Fibroblast of lung (primary cell): ENCODE results near the gene ABCB9. TPM values are rescaled to one million over a fixed set of nuclear protein-coding genes. Genes with fewer than 3 reads are reported as not detected.
A peak's percentile ranks its signal among the peaks of the same experiment; 100 is the strongest.

Experiments
- DNase-seq, 2 donors: peaks; one replicate each; pipeline versions ENCODE4 v3.0.0 to v3.0.0-alpha.2; 2010; ENCODE audit warnings: low read depth in 2 of 2
- H2AFZ ChIP-seq: 2 replicates; pipeline ENCODE4 v1.5.1; 2012; ENCODE audit warnings: low read length, control low read depth, inconsistent platforms
- H3K27ac ChIP-seq: 2 replicates; pipeline ENCODE4 v1.5.1; 2011; ENCODE audit warnings: low read length, control low read depth; ENCODE audit not compliant: insufficient read depth
- H3K27me3 ChIP-seq: 2 replicates; pipeline ENCODE4 v1.5.1; 2011; ENCODE audit warnings: mild to moderate bottlenecking, low read length; ENCODE audit not compliant: control insufficient read depth, insufficient read depth
- H3K36me3 ChIP-seq: 2 replicates; pipeline ENCODE4 v1.5.1; 2011; ENCODE audit warnings: low read length; ENCODE audit not compliant: control insufficient read depth, insufficient read depth
- H3K4me1 ChIP-seq: 2 replicates; pipeline ENCODE4 v1.5.1; 2011; ENCODE audit warnings: low read length; ENCODE audit not compliant: control insufficient read depth, insufficient read depth; ENCODE audit errors: extremely low read depth
- H3K4me2 ChIP-seq: 2 replicates; pipeline ENCODE4 v1.5.1; 2011; ENCODE audit warnings: low read length, control low read depth; ENCODE audit not compliant: insufficient read depth; ENCODE audit errors: extremely low read depth
- H3K4me3 ChIP-seq, 4 experiments: fragments of 200-600 bp in 1 of 4; sonication (generic) in 1 of 4; replicated peaks in 1 of 4; 2 replicates each; pipeline ENCODE4 v1.5.1; 2011 to 2016; ENCODE audit warnings: low read length in 4 of 4, low read depth in 3 of 4, mild to moderate bottlenecking in 3 of 4, control low read depth in 2 of 4, inconsistent platforms in 1 of 4, mixed read lengths in 1 of 4; ENCODE audit not compliant: insufficient read depth in 1 of 4; ENCODE audit errors: control extremely low read depth in 1 of 4
- H3K79me2 ChIP-seq: 2 replicates; pipeline ENCODE4 v1.5.1; 2012; ENCODE audit warnings: mild to moderate bottlenecking, low read length, inconsistent platforms; ENCODE audit not compliant: control insufficient read depth, insufficient read depth
- H3K9ac ChIP-seq: 2 replicates; pipeline ENCODE4 v1.5.1; 2011; ENCODE audit warnings: mild to moderate bottlenecking, low read length, control low read depth; ENCODE audit not compliant: insufficient read depth
- H3K9me3 ChIP-seq: 2 replicates; pipeline ENCODE4 v1.5.1; 2012; ENCODE audit warnings: low read depth, low read length; ENCODE audit not compliant: control insufficient read depth, insufficient read depth
- H4K20me1 ChIP-seq: 2 replicates; pipeline ENCODE4 v1.5.1; 2011; ENCODE audit warnings: low read length; ENCODE audit not compliant: control insufficient read depth, insufficient read depth; ENCODE audit errors: extremely low read depth
- CTCF ChIP-seq, 2 donors: IDR thresholded peaks in 1 of 2; conservative IDR thresholded peaks in 1 of 2; 1 replicate in 1 of 2; 2 replicates in 1 of 2; pipeline ENCODE4 v1.5.1; 2011 to 2012; ENCODE audit warnings: low read length in 2 of 2, control low read depth in 1 of 2, inconsistent platforms in 1 of 2, low read depth in 1 of 2, mild to moderate bottlenecking in 1 of 2
- EZH2 ChIP-seq: IDR thresholded peaks from 2 replicates; pipeline ENCODE4 v1.5.1; 2012; ENCODE audit warnings: low read length, control low read depth, mild to moderate bottlenecking; ENCODE audit errors: missing control alignments
- polyA plus RNA-seq, 2 donors: library from polyadenylated mRNA; depleted of rRNA in 1 of 2; stranded (reverse) in 1 of 2; unstranded in 1 of 2; fragments of >200 nt; gene quantifications; 2 replicates each; pipeline ENCODE4 v1.2.1, GENCODE V29; 2011 to 2012; ENCODE audit warnings: missing spikeins in 1 of 2
- total RNA-seq: library from RNA; depleted of rRNA; stranded (reverse); fragments of >200 nt; gene quantifications from 2 replicates; pipeline ENCODE4 v1.2.1, GENCODE V29; 2014

Gene ABCB9
- total and polyA plus RNA-seq, 2 donors (not counting 1 experiment from before 2014, with no cell fraction given), result 3.8 to 6.3 TPM

DNA sequence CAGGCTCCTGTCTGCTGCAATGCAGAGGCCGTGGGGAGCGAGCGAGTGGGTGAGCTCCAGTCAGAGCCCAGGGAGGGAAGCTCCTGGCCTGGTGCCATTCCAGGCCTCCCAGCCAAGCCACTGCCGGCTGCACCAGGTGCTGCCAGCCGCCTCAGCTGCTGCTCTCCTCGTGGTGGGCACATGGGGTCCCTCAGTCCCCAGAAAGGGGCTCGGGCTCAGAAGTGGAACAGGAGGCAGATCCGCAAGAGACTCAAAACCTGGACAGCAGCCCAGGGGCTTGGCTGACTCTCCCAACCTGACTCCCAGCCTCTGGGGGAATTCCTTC lies 2.4 kb downstream of the ABCB9 start:
- peak; percentile 36 to 64 for DNase-seq
- H3K9me3 ChIP-seq, result no peaks in the 10 kb centered on the region
- no peaks in the 10 kb centered on the region for H3K79me2 ChIP-seq
- H4K20me1 ChIP-seq, result no peaks in the 10 kb centered on the region
- peaks cover 7% of the 10 kb centered on the region for H3K4me1 ChIP-seq
- no peaks in the 10 kb centered on the region for H3K27me3 ChIP-seq
- H3K9ac ChIP-seq, result no peak overlapping the region
- TF ChIP-seq CTCF (conservative IDR thresholded peaks at IDR 0.05 in 1 of 2, IDR thresholded peaks at IDR 0.05 in 1 of 2; ENCODE audit: low read depth in 1 of 2, low read length in 2 of 2), result no peak
- no peak for TF ChIP-seq EZH2
- H3K36me3 ChIP-seq, result peaks cover 2% of the 10 kb centered on the region
- no peak overlapping the region for H2AFZ ChIP-seq
- H3K4me3 ChIP-seq, result no peak overlapping the region
- peak overlapping the region; percentile 23 for H3K4me2 ChIP-seq
- no peak overlapping the region for H3K27ac ChIP-seq

DNA sequence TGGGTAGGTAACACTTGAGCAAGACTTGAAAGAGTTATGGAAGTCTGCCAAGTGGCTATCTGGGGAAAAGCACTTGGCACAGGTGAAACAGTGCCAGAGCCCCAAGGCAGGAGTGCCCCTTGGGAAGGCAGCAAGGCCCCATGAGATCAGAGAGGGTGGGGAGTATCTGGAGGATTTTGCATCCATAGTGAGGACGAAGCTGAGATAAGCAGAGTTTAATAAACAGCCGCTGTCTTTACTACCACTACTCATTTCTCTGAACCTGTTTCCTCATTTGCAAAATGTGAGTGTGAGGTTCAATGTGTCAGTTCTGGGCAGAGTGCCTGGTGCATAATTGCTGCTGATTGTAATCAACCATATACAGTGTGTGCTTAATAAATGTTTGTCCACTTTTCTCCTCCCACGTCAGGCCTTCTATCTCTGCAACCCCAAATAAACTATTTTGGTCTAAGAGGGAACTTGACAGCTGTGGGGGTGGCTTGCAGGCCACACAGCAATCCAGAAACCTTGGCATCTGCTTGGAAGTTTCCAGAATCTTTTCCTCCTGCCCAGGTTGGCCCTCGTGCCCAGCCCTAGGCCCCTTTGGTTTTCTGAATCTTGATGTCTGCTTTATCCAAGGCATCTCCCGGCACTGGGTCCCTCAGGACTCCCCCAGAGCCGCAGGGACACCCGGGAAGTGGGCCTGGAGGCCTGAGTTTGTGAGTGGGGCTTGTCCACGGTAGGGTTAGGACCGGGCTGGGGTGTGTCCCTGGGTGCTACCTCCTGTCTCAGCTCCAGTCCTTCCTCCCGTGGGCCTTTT lies 4.5 kb downstream of the ABCB9 start:
- H4K20me1 ChIP-seq, result no peaks in the 10 kb centered on the region
- TF ChIP-seq EZH2, result no peak
- TF ChIP-seq CTCF (conservative IDR thresholded peaks at IDR 0.05 in 1 of 2, IDR thresholded peaks at IDR 0.05 in 1 of 2; ENCODE audit: low read depth in 1 of 2, low read length in 2 of 2), result no peak
- H3K36me3 ChIP-seq, result peaks cover 2% of the 10 kb centered on the region
- no peak overlapping the region for H3K27ac ChIP-seq
- no peak overlapping the region for H2AFZ ChIP-seq
- no peak overlapping the region for H3K4me3 ChIP-seq
- peak in 1 of 2 donors; percentile 57 for DNase-seq
- H3K79me2 ChIP-seq, result no peaks in the 10 kb centered on the region
- H3K27me3 ChIP-seq, result no peaks in the 10 kb centered on the region
- peaks cover 7% of the 10 kb centered on the region for H3K4me1 ChIP-seq
- peak overlapping the region; percentile 16 for H3K9ac ChIP-seq
- H3K9me3 ChIP-seq, result no peaks in the 10 kb centered on the region
- H3K4me2 ChIP-seq, result no peak overlapping the region

GRCh38 chr12:122960193-122960569 lies 6.1 kb downstream of the ABCB9 start:
- TF ChIP-seq EZH2, result no peak
- TF ChIP-seq CTCF (conservative IDR thresholded peaks at IDR 0.05 in 1 of 2, IDR thresholded peaks at IDR 0.05 in 1 of 2; ENCODE audit: low read depth in 1 of 2, low read length in 2 of 2), result no peak
- H4K20me1 ChIP-seq, result no peaks in the 10 kb centered on the region
- H3K36me3 ChIP-seq, result peaks cover 2% of the 10 kb centered on the region
- H3K79me2 ChIP-seq, result no peaks in the 10 kb centered on the region
- H2AFZ ChIP-seq, result no peak overlapping the region
- H3K4me3 ChIP-seq, result no peak overlapping the region
- no peaks in the 10 kb centered on the region for H3K9me3 ChIP-seq
- no peak overlapping the region for H3K27ac ChIP-seq
- H3K27me3 ChIP-seq, result no peaks in the 10 kb centered on the region
- no peak overlapping the region for H3K4me2 ChIP-seq
- DNase-seq, result no peak
- no peak overlapping the region for H3K9ac ChIP-seq
- H3K4me1 ChIP-seq, result peaks cover 4% of the 10 kb centered on the region
